Left colon (tissue), 2 donors: ENCODE measurements around the gene PSMB2. TPM values are rescaled to one million over a fixed set of nuclear protein-coding genes. Genes with fewer than 3 reads are reported as not detected.
"Not testable (repeated sequence)": the region's sequence is repeated elsewhere in the genome, so short reads cannot be mapped to it uniquely, and the experiment has no call there.

ENCODE experiments used
- ATAC-seq: fragments of 200-7000 bp; cut with Tn5 transposase; one replicate; pipeline ENCODE4 v1.9.1; 2020; ENCODE audit warnings: mild to moderate bottlenecking, moderate library complexity
- DNase-seq, 2 donors: peaks; one replicate each; pipeline ENCODE4 v3.0.0-alpha.2; 2020
- intact Hi-C, 2 donors: fragments of 100-400 bp; cut with DNase I in 1 of 2; cut with micrococcal nuclease in 1 of 2; formaldehyde crosslinking; loops; one replicate each; pipeline versions ENCODE4 v1.11.2 to v1.14.0; 2022; cut with DNase I, micrococcal nuclease
- total RNA-seq, 2 donors: library from RNA; stranded (reverse); fragmentation: NEBNext Ultra II Directional; extraction: Animal tissue kit (Norgen Biotek cat#: 25700); gene quantifications; one replicate each; pipeline ENCODE4 v1.2.1, GENCODE V29; 2021
- donor health status: DM: no; HTN: no; CAD: no.
- donor health status: DM: yes; HTN: yes; CAD: no.

Gene PSMB2
- total RNA-seq, 2 donors from 2014 or later: 40.2 to 49.1 TPM

DNA sequence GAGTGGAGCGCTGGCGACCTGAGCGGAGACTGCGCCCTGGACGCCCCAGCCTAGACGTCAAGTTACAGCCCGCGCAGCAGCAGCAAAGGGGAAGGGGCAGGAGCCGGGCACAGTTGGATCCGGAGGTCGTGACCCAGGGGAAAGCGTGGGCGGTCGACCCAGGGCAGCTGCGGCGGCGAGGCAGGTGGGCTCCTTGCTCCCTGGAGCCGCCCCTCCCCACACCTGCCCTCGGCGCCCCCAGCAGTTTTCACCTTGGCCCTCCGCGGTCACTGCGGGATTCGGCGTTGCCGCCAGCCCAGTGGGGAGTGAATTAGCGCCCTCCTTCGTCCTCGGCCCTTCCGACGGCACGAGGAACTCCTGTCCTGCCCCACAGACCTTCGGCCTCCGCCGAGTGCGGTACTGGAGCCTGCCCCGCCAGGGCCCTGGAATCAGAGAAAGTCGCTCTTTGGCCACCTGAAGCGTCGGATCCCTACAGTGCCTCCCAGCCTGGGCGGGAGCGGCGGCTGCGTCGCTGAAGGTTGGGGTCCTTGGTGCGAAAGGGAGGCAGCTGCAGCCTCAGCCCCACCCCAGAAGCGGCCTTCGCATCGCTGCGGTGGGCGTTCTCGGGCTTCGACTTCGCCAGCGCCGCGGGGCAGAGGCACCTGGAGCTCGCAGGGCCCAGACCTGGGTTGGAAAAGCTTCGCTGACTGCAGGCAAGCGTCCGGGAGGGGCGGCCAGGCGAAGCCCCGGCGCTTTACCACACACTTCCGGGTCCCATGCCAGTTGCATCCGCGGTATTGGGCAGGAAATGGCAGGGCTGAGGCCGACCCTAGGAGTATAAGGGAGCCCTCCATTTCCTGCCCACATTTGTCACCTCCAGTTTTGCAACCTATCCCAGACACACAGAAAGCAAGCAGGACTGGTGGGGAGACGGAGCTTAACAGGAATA lies 64.0 kb downstream of the PSMB2 start:
- intact Hi-C loops: no loop called here
- ATAC-seq (peak; percentile 57), DNase-seq (peak; percentile 51 to 65)

DNA sequence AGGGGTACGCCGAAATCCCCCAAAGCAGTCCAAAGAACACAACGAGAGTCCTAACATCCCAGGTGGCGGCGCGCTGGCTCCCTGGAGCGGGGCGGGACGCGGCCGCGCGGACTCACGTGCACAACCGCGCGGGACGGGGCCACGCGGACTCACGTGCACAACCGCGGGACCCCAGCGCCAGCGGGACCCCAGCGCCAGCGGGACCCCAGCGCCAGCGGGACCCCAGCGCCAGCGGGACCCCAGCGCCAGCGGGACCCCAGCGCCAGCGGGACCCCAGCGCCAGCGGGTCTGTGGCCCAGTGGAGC lies 64.6 kb downstream of the PSMB2 start:
- intact Hi-C loops, DNase-seq, ATAC-seq: not testable (repeated sequence)

DNA sequence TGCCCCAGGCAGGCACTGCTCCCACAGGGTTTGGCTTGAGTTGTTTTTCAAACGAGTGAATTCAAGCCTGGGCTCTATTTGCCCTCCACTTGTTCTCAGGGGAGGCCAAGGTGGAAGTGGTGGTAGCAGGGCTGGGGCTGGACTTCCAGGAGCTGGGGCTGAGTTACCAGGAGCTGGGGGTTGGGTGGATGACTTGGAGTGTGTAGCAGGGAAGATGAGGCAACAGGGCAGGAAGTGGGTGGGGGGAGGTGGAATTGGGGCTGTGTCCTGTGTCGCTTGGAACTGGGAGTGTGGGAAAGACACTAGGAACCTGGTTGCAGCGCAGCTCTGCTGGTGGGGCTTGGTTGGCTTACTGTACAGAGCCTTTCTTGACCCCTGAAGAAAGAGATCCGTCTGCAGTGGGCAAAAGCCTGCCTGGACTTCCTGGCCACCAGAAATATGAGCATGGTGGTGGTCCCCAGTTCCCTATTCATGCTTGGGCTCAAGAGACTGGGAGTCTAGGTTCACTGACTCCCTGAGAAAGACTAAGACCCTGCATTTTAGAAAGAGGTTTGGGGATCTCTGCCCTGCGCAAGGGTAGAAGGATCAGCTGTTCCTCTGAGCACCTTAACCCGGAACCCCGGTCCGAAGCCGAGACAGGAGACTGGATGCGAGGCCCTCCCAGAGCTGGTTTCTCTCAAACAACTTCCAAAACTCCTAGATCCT lies 65.1 kb downstream of the PSMB2 start:
- ATAC-seq (no peak), DNase-seq (no peak)
- intact Hi-C loops: no loop called here

DNA sequence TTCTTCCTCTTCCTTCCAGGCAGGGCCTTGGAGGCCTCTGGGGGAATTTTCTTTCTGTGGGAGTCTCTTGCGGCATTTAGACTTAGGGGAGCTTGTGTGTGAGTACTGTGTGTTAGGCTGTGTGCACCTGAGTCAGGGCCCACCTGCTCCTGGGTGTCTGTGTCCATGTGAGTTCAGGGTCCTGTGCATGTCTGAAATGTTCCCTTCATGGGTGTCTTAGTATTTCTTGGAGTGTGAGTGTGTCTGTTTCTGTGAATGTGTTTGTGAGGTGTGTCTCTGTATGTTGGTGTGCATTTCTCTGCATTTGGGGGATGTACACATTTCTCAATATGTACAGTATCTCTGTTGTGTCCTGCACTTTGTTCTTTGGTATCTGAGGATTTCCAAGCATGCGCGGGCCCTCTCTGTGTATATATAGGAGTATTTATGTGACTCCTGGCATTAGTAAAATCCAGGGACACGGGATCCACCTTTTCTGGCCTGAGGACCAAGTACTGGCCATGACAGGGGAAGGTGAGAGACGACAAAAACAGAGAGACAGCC lies 65.8 kb downstream of the PSMB2 start:
- DNase-seq (no peak), ATAC-seq (no peak)
- intact Hi-C loops: no loop called here

DNA sequence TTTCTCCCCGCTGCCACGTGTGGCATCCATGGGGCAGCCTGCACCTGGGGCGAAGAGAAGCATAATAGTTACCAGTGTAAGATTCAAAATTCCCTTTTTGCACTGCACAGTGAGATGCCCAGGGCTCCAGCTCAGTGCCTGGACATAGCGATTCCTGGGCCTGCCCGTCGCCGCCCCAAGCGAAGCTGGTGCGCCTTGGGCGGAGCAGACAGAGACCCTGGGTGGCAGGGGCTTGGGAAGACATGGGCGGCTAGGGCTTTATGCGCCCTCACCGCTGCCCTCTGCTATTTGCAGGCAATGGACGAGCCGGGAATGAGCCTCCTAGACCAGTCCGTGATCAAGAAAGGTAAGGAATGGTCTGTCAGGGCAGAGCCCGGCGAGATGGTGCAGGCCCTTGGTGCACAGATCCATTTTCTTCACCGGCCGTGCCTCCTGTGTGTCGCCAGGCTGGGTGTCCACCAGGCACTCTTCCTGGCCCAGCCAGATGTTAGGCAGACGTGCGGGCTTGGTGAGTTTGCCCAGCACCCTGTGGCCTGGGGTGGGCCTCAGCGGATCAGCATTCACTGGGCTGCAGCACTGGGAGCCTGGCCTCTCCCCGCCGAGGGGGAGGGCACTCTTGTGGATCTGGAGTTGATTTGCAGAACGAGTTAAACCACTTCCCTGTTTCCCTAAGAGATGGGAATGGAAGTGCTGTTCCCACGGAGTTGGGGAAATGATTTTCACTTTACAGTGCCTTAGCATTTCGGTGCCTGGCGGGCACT lies 66.5 kb downstream of the PSMB2 start:
- peak; percentile 34 for ATAC-seq
- DNase-seq: no peak
- intact Hi-C loops: no loop called here

DNA sequence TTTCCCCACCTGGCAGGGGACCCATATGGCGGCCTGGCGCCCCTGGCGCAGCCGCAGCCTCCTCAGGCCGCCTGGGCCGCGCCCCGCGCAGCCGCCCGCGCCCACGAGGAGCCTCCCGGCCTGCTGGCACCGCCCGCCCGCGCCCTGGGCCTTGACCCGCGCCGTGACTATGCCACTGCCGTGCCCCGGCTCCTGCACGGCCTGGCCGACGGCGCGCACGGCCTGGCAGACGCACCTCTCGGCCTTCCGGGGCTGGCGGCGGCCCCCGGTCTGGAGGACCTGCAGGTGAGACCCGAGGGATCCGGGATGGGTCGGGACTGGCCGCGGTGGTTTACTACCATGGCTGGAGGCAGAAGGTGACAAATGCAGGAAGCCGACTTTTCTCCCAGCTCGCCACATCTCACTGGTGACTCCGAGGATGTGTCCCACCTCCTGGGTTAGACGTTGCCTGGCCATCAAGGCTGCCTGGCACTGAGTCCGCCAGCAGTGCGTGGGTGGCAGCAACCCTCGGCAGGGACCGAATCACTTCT lies 67.1 kb downstream of the PSMB2 start:
- peak; percentile 26 for ATAC-seq
- DNase-seq: no peak
- intact Hi-C loops: no loop called here

DNA sequence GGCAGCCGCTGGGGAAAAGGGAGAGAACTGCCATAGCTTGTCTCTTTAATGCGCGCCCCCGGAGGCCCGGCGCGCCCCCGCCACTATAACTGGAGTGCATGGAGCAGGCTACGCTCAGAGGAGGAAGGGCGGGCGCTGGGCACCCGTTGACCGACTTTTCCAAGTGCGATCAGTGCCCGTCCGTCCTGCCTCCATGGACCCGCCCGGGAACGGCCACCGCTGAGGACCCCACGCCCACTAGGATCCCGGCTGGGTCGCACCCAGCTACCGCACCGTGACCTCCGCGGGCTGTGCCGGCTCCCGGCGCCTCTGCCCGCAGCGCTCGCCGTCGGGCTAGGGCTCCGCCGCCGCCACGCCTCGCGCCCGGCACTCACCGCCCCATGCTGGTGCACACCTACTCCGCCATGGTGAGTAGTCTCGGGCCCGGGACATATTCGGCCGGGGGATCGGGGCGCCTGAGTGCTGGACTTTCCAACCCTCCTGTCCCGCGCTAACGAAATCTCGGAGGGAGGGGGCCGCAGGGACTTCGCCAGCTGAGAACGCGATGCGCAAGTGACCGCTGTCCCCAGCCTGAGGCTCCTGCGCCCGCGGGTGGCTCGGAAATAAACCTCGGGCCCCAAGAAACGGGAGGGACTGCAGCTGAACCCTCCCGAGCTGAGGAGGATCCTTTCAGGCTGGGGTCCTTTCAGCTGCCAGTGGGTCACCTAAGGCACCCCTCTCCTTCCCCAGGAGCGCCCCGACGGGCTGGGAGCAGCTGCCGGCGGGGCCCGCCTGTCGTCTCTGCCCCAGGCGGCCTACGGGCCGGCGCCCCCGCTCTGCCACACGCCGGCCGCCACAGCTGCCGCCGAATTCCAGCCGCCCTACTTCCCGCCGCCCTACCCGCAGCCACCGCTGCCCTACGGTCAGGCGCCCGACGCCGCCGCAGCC lies 67.9 kb downstream of the PSMB2 start, which contains the start of gene TFAP2E:
Gene TFAP2E, plus strand, starts transcription at position 117 of the 927 bp plus-strand sequence. Its CDS starts 264 bp downstream, at position 381.
- DNase-seq (peak; percentile 46 to 76), ATAC-seq (peak; percentile 72)
- intact Hi-C loops: no loop called here

DNA sequence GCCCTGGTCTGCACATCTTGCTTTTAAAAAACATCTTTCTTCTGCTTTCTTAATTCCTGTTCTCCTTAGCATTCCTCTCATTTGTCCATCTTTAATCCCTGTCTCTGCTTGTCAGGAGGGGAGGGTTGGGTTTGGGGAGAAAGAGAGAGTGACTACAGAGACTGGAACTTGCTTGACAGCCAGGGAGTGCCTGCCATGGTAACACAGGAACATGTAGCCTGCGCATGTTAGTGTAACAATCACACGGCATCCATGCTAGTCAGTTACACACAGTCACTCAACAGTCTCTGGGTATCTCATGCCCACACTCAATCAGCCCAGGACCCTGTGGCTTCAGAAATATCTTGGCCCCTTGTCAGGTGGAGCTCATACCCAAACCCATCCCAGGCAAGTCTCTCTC lies 69.0 kb downstream of the PSMB2 start:
- DNase-seq (no peak), ATAC-seq (no peak)
- intact Hi-C loops: no loop called here

DNA sequence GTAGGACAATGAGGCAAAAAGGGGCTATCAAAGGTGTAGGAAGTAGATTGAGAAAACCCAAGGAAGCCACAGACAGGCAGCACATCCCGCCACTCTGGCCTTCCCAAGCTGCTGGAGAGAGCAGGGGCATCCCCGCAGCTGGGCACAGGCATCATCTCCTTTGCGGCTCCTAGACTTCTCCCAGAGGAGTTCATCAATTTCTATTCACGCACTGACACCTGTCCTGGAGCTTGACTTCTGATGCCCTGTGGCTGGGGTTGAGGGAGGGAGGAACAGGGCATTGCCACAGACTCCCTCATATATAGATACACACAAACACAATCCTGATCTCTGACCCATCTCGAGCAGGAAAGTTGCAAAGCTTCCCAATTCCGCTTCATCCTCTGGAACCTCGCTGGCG lies 70.1 kb downstream of the PSMB2 start:
- intact Hi-C loops: no loop called here
- ATAC-seq (no peak), DNase-seq (no peak)

DNA sequence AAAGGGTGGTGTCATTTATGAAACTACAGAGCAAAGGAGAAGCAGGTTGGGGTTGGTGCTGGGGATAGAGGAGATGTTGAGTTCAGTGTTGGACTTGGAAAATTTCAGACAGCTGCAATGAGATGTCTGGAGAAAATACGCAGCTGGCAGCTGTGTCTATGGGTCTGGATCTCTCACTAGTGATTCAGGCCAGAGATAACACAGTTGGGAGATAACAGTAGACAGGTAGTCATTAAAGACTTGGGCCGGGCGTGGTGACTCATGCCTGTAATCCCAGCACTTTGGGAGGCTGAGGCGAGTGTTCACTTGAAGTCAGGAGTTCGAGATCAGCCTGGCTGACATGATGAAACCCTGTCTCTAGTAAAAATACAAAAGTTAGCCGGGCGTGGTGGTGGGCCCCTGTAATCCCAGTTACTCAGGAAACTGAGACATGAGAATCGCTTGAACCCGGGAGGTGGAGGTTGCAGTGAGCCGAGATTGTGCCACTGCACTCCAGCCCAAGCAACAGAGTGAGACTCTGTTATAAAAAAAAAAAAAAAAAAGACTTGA lies 70.7 kb downstream of the PSMB2 start:
- intact Hi-C loops: no loop called here

DNA sequence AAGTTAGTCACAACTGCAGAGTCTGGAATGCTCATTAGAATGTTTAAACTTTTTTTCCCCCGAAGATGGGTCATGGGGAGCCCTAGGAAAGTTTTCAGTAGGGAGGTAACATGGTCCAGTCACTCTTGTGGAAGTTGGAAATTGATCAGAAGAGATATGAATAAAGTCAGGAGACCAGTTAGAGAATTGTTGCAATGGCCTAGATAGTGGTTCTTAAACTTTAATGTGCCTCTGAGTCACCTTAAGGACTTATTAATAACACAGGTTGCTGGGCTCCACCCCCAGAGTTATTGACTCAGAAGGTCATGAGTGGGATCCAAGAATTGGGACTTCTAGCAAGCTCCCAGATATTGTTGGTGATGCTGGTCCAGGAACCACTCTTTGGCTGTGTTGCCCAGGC lies 71.4 kb downstream of the PSMB2 start:
- DNase-seq: no peak
- ATAC-seq: no peak

More for the DNA sequence above, 70.7 kb downstream of the PSMB2 start:
- ATAC-seq (no peak), DNase-seq (no peak)

DNA sequence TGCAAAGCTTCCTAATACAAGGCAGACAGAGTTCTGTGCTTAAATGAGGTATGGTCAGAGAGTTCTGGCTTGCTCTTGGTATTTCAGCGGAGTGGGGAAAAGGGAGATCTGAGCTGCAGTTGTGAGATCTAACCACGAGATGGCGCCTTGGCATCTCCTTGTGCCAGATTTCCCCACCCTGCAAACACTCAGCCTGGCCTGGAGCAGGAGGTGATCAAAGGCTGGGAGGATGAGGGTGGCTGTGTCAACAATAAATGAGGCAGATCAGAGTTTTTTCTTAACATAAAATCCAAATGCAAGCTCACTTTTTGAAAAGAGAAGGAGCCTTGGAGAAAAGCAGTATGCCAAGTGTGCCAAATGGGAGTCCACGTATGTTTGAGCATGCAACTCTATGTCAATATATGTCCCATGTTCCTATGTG lies 72.3 kb downstream of the PSMB2 start:
- peak in 1 of 2 donors; percentile 73 for DNase-seq
- intact Hi-C loops: loop anchor here (5.0 to 10.0 kb wide), 3 partner anchors 114 to 158 kb away; partner anchors contain the start of gene C1orf216 (in 1 of the 2)
- ATAC-seq: peak; percentile 65

More for the DNA sequence above, 71.4 kb downstream of the PSMB2 start:
- intact Hi-C loops: loop anchor here (5.0 to 10.0 kb wide), 3 partner anchors 115 to 157 kb away; partner anchors contain the start of gene C1orf216 (in 1 of the 2)

DNA sequence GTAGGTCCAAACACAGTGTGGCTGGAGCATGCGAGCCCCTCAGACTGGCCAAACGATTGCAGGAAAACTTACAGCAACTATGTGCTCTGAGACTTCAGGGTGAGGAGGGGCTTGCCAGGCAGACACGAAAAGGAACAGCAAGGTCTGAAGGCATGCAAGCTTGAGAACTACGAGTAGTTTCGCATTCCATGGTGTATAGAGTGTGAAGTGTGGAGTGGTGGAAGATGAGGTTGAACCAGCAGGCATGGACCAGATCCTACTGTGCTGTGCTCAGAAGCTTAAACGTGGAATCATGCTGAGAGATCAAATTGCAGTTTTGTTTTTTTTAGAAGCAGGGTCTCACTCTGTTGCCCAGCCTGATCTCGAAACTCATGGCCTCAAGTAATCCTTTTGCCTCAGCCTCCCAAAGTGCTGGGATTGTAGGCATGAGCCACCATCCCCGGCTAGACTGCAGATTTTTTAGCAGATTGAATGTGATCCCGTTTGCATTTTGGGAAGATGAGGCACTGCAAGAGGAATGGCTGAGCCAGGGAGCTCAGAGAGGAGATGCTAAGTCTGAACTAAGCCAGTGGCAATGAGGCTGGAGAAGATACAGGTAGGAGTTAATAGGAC lies 73.3 kb downstream of the PSMB2 start:
- intact Hi-C loops: loop anchor here (5.0 to 10.0 kb wide), 3 partner anchors 113 to 159 kb away; partner anchors contain the start of gene C1orf216 (in 1 of the 2)
- ATAC-seq (no peak), DNase-seq (no peak)

DNA sequence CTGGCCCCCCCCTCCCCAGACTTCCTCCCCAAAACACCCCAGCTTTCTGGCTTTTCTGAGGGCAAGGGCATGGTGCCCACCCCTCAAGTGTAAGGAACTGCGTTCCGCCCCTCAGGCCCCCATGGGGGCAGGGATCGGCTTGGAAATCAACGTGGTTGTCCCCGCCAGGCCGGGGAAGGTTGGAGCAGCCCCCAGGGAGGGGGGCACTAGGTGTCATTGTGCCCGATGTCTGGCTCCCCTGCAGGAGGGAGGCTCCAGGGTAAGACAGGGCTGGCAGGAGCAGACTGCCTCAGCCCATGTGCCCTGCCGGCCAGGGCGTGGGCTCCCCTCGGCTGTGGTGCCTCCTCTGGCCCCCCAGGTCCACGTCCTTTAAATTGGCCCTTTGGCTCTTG lies 75.6 kb downstream of the PSMB2 start:
- no peak for ATAC-seq
- no peak for DNase-seq
- intact Hi-C loops: loop anchor here (5.0 to 10.0 kb wide), 3 partner anchors 111 to 162 kb away; partner anchors contain the start of gene C1orf216 (in 1 of the 2)

DNA sequence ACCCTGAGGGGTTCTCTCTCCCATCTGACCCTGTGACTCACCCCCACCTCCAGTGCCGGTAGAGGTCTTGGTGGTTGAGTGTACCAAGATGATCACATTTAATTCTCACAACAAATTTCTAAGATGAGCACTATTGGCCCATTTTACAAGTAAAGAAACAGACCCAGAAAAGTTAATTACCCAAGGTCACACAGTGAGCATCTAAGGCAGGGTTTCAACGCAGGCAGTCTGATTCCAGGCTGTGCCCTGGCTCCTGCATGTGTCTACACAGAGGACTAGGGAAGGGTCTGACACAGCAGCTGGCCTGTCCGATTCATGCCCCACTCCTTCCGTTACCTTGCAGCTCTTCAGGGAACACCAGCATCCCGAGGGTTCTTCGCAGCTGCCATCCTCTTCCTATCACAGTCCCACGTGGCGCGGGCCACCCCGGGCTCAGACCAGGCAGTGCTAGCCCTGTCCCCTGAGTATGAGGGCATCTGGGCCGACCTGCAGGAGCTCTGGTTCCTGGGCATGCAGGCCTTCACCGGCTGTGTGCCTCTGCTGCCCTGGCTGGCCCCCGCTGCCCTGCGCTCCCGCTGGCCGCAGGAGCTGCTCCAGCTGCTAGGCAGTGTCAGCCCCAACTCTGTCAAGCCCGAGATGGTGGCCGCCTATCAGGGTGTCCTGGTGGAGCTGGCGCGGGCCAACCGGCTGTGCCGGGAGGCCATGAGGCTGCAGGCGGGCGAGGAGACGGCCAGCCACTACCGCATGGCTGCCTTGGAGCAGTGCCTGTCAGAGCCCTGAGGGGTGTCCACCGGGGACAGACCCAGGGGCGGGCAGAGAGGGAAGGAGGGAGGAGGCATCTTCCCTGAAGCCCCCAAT lies 76.2 kb downstream of the PSMB2 start:
- DNase-seq (no peak), ATAC-seq (no peak)

More for the DNA sequence above, 76.2 kb downstream of the PSMB2 start:
- intact Hi-C loops: loop anchor here (5.0 to 10.0 kb wide), 4 partner anchors 110 to 162 kb away; partner anchors contain the start of gene C1orf216 (in 1 of the 2)
